Heart right ventricle (tissue), 16 donors: Measurements from ENCODE around the gene TCF7L2. TPM values are rescaled to one million over a fixed set of nuclear protein-coding genes. Genes with fewer than 3 reads are reported as not detected.
A peak's percentile ranks its signal among the peaks of the same experiment; 100 is the strongest.

Source experiments
- ATAC-seq, 8 donors: fragments of 200-7000 bp; cut with Tn5 transposase; one replicate each; pipeline ENCODE4 v1.9.1; 2020; ENCODE audit warnings: mild to moderate bottlenecking in 8 of 8, moderate library complexity in 8 of 8, moderate number of reproducible peaks in 1 of 8
- DNase-seq, 2 donors: peaks; one replicate each; pipeline ENCODE4 v3.0.0-alpha.2; 2020
- H3K27ac ChIP-seq, 10 donors: fragments of 200-600 bp; sonication (generic) in 2 of 10; one replicate each; pipeline versions ENCODE4 v1.5.0 to v1.8.0; 2020 to 2022; ENCODE audit warnings: mild to moderate bottlenecking in 3 of 10
- H3K27me3 ChIP-seq, 7 donors: fragments of 200-600 bp; one replicate each; pipeline ENCODE4 v1.8.0; 2021 to 2022; ENCODE audit warnings: mild to moderate bottlenecking in 2 of 7
- H3K36me3 ChIP-seq, 9 donors: fragments of 200-600 bp; sonication (generic) in 1 of 9; one replicate each; pipeline versions ENCODE4 v1.5.0 to v1.8.0; 2020 to 2022; ENCODE audit warnings: mild to moderate bottlenecking in 2 of 9
- H3K4me1 ChIP-seq, 9 donors: fragments of 200-600 bp; sonication (generic) in 1 of 9; one replicate each; pipeline versions ENCODE4 v1.5.0 to v1.8.0; 2020 to 2022; ENCODE audit warnings: mild to moderate bottlenecking in 4 of 9
- H3K4me3 ChIP-seq, 10 donors: fragments of 200-600 bp; sonication (generic) in 2 of 10; one replicate each; pipeline versions ENCODE4 v1.5.0 to v1.8.0; 2020 to 2022; ENCODE audit warnings: mild to moderate bottlenecking in 7 of 10, moderate library complexity in 2 of 10
- H3K9me3 ChIP-seq, 11 donors: fragments of 200-600 bp in 10 of 11; sonication (generic) in 2 of 11; one replicate each; pipeline versions ENCODE4 v1.5.0 to v1.8.0; 2013 to 2022; ENCODE audit warnings: mild to moderate bottlenecking in 2 of 11, control low read depth in 1 of 11, moderate library complexity in 1 of 11
- CTCF ChIP-seq, 9 donors: fragments of 200-600 bp; sonication (generic) in 2 of 9; IDR thresholded peaks; one replicate each; pipeline versions ENCODE4 v1.5.0 to v1.8.0; 2021 to 2022; ENCODE audit warnings: antibody characterized with exemption in 9 of 9, mild to moderate bottlenecking in 5 of 9, moderate library complexity in 1 of 9
- WGBS, 2 donors: extraction: QIAGEN DNeasy Blood & Tissue Kit; methylation state at CpG; one replicate each; pipeline ENCODE4 v1.1.7; 2013; ENCODE audit warnings: inconsistent platforms in 1 of 2; 5-methylcytosine and 5-hydroxymethylcytosine counted together
- intact Hi-C, 10 donors: fragments of 100-400 bp; cut with DNase I; formaldehyde crosslinking; loops; one replicate each; pipeline versions ENCODE4 v1.11.1 to v1.14.2; 2022
- polyA plus RNA-seq, 2 donors: library from polyadenylated mRNA; stranded (reverse); fragments of 200-250 nt; gene quantifications; one replicate each; pipeline ENCODE4 v1.2.3, GENCODE V29; 2013
- total RNA-seq, 10 donors: library from RNA; stranded (reverse); fragmentation: NEBNext Ultra II Directional in 3 of 10; extraction: Animal tissue kit (Norgen Biotek cat#: 25700) in 3 of 10; gene quantifications; one replicate each; pipeline versions ENCODE4 v1.2.1 to v1.2.4, GENCODE V29; 2021 to 2023
- donor health status: Arrhythmogenic right ventricular cardiomyopathy.
- donor health status: ischemic (EF 13 %, LVEDD 7.1; RV severe dilation, severe dysfunction).
- donor health status: healthy with polysubstance abuse.
- donor health status: DM: no; HTN: yes; CAD: no.
- donor health status: DM: no; HTN: no; CAD: no.
- donor health status: ischemic (EF 25% LVEDD 6.9; RV normal size, moderate dysfunction).
- donor health status: ischemic (EF 25% LVEDD 5.7; RV mildly dilated, moderate dysfunction).
- donor health status: healthy.
- donor health status: DM: yes; HTN: yes; CAD: no.
- donor health status: Ischemic cardiomyopathy.
- donor health status: ischemic (EF 35%, LVEDD 5.7; RV mildly dilated, moderate dysfunction).
- donor health status: nonischemic (EF 11% LVEDD 7.7; RV severe dilation, severe dysfunction).
- donor health status: DM: yes; HTN: yes; CAD: no.
- donor health status: PGD.
- donor health status: ischemic (EF 29% LVEDD 5.4; RV normal size, mild dysfunction).
- donor health status: nonischemic (EF 23%, LVEDD 6.1; RV moderate dilation, normal function).

TCF7L2 gene
- total and polyA plus RNA-seq, 12 donors: 3.6 to 15.8 (median 11.8) TPM

- ATAC-seq: peak; percentile 62 to 91 (median 73)
- Histone ChIP-seq H3K9me3 (no peaks in the 10 kb centered on the region), H3K27ac (peak overlapping the region; percentile 59 to 86 (median 78)), H3K4me3 (peak overlapping the region in 7 of 10 donors; percentile 6 to 41 (median 31)), H3K27me3 (no peaks in the 10 kb centered on the region), H3K4me1 (peaks cover 10 to 79% (median 51%) of the 10 kb centered on the region in 9 donors), H3K36me3 (no peaks in the 10 kb centered on the region)
- no peak for TF ChIP-seq CTCF (IDR thresholded peaks at IDR 0.05)
- peak; percentile 40 to 64 for DNase-seq
- 38 to 43% methylated on average over 15 of the region's 15 CpGs for WGBS, 2 donors
- intact Hi-C loops: loop anchor here in 5 of 10 donors (5.0 to 10.0 kb wide), 4 partner anchors 33 to 108 kb away; partner anchors contain the start of gene TCF7L2 (in 3 of the 5)
These were observed 110.4 kb downstream of the TCF7L2 start for GRCh38 chr10:113060201-113061053.

DNA sequence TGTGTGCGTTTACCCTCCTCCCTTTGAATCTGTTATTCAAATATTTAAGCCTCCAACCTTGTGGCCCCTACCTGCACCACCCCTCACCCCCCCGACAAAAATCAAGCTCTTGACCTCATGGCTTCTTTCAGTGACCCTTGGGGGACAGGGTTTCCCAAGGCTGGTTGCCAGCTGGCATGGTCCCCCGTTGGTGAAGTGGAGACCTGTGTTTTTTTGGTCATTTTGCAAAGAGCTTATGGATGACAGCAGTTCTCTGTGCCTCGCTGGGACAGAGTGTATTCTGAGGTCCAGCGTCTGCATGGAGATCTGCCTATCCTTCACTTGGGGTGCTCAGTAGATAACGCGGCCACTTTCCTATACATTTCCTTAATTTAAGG, 111.0 kb downstream of the TCF7L2 start:
- DNase-seq (peak in 1 of 2 donors; percentile 42), ATAC-seq (no peak)
- Histone ChIP-seq H3K27ac (peak overlapping the region; percentile 59 to 86 (median 78)), H3K9me3 (no peaks in the 10 kb centered on the region), H3K4me3 (peak overlapping the region in 6 of 10 donors; percentile 10 to 41 (median 33)), H3K36me3 (no peaks in the 10 kb centered on the region), H3K27me3 (no peaks in the 10 kb centered on the region), H3K4me1 (peaks cover 10 to 74% (median 51%) of the 10 kb centered on the region in 9 donors)
- intact Hi-C loops: loop anchor here in 5 of 10 donors (5.0 to 10.0 kb wide), 4 partner anchors 34 to 109 kb away; partner anchors contain the start of gene TCF7L2 (in 3 of the 5)
- TF ChIP-seq CTCF (IDR thresholded peaks at IDR 0.05): no peak
- WGBS, 2 donors: 63 to 67% methylated on average over 7 of the region's 7 CpGs

DNA sequence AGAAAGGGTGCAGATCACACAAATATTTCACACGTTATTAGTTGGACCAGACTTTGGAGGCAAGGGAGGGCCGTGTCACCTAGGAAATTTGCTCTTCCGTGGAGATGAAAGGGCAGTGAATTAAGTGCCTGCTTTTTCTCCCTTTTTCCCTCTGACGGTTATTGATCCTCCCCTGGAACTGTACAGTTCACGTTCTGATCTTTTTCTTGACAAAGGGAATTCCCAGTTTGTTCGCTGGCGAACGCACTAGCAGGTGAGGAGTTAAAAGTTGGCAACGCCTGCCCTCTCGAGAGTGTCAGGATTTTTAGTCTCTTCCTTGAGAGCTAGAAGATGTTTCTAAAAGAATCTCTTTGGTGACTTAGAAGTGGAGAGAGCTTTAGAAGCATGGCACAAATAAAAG, 111.5 kb downstream of the TCF7L2 start:
- no peak for ATAC-seq
- no peak for TF ChIP-seq CTCF (IDR thresholded peaks at IDR 0.05)
- intact Hi-C loops: loop anchor here in 5 of 10 donors (5.0 to 10.0 kb wide), 4 partner anchors 34 to 109 kb away; partner anchors contain the start of gene TCF7L2 (in 3 of the 5)
- 78 to 92% methylated on average over 10 of the region's 10 CpGs for WGBS, 2 donors
- H3K4me1 ChIP-seq: peaks cover 10 to 70% (median 51%) of the 10 kb centered on the region in 9 donors
- peak overlapping the region in 8 of 10 donors; percentile 70 to 86 (median 80) for H3K27ac ChIP-seq
- H3K27me3 ChIP-seq: no peaks in the 10 kb centered on the region
- H3K4me3 ChIP-seq: no peak overlapping the region
- no peaks in the 10 kb centered on the region for H3K9me3 ChIP-seq
- H3K36me3 ChIP-seq: no peaks in the 10 kb centered on the region
- DNase-seq: no peak

GRCh38 chr10:113063043-113063967, 113.3 kb downstream of the TCF7L2 start:
- Histone ChIP-seq H3K9me3 (no peaks in the 10 kb centered on the region), H3K36me3 (no peaks in the 10 kb centered on the region), H3K27ac (peak overlapping the region in 1 of 10 donors; percentile 10), H3K4me3 (no peak overlapping the region), H3K27me3 (no peaks in the 10 kb centered on the region), H3K4me1 (peaks cover 7 to 67% (median 33%) of the 10 kb centered on the region in 9 donors)
- DNase-seq: no peak
- WGBS, 2 donors: 73 to 75% methylated on average over 14 of the region's 14 CpGs
- TF ChIP-seq CTCF (IDR thresholded peaks at IDR 0.05): no peak
- no peak for ATAC-seq
- intact Hi-C loops: loop anchor here in 5 of 10 donors (5.0 to 10.0 kb wide), 4 partner anchors 36 to 111 kb away; partner anchors contain the start of gene TCF7L2 (in 3 of the 5)
